MCF 10A (cell line): ENCODE results near the gene SIDT2. TPM values are rescaled to one million over a fixed set of nuclear protein-coding genes. Genes with fewer than 3 reads are reported as not detected.
"Not testable (repeated sequence)": the region's sequence is repeated elsewhere in the genome, so short reads cannot be mapped to it uniquely, and the experiment has no call there.

Source experiments
- Bru-seq: library from RNA; stranded (reverse); fragments of 400-500 nt; gene quantifications from one replicate; lab custom pipeline; 2021; lab: Mats Ljungman, UMichigan
- BruChase-seq, 2 experiments: library from RNA; stranded (reverse); fragments of 400-500 nt; gene quantifications; one replicate each; lab custom pipeline; 2021; lab: Mats Ljungman, UMichigan
- BruUV-seq: library from RNA; stranded (reverse); fragments of 400-500 nt; replicated peaks from 2 replicates; lab custom pipeline; 2021; lab: Mats Ljungman, UMichigan
- CTCF ChIA-PET: fragments of 300-600 bp; sonication (Branson Sonifier 250); formaldehyde crosslinking; extraction: SDS; loops from one replicate; lab custom pipeline; 2021; ENCODE audit warnings: antibody characterized with exemption, inconsistent platforms; lab: Yijun Ruan, JAX
- POLR2A ChIA-PET: fragments of 300-600, 350-650 bp; sonication (Branson Sonifier 250); formaldehyde crosslinking; extraction: SDS; loops from one replicate; lab custom pipeline; 2020; ENCODE audit warnings: antibody characterized with exemption, inconsistent platforms; lab: Yijun Ruan, JAX
- DNase-seq: peaks from one replicate; pipeline ENCODE4 v3.0.0-alpha.2; 2018; ENCODE audit not compliant: unreplicated experiment
- H3K27ac Mint-ChIP-seq: one replicate; pipeline ENCODE4 v1.8.0; 2022; ENCODE audit warnings: mild to moderate bottlenecking, low read depth, mixed read lengths; ENCODE audit not compliant: unreplicated experiment
- H3K27me3 Mint-ChIP-seq: one replicate; pipeline ENCODE4 v1.8.0; 2022; ENCODE audit warnings: mixed read lengths; ENCODE audit not compliant: insufficient read depth, unreplicated experiment
- H3K36me3 Mint-ChIP-seq: one replicate; pipeline ENCODE4 v1.8.0; 2022; ENCODE audit warnings: mild to moderate bottlenecking, moderate library complexity, mixed read lengths; ENCODE audit not compliant: insufficient read depth, unreplicated experiment
- H3K4me1 Mint-ChIP-seq: one replicate; pipeline ENCODE4 v1.8.0; 2022; ENCODE audit warnings: mixed read lengths; ENCODE audit not compliant: insufficient read depth, unreplicated experiment
- H3K4me3 Mint-ChIP-seq: one replicate; pipeline ENCODE4 v1.8.0; 2022; ENCODE audit warnings: mild to moderate bottlenecking, moderate library complexity, mixed read lengths; ENCODE audit not compliant: unreplicated experiment
- H3K9me3 Mint-ChIP-seq: one replicate; pipeline ENCODE4 v1.8.0; 2022; ENCODE audit warnings: mixed read lengths; ENCODE audit not compliant: unreplicated experiment
- intact Hi-C: fragments of 100-400 bp; cut with micrococcal nuclease; formaldehyde crosslinking; loops from 2 replicates; pipeline ENCODE4 v1.14.1; 2022
- long read RNA-seq: library from polyadenylated mRNA; stranded (forward); transcript quantifications from one replicate; pipeline ENCODE4 v2.0.0, GENCODE V29; 2022
- total RNA-seq: library from RNA; stranded (reverse); gene quantifications from 2 replicates; pipeline ENCODE4 v1.2.3, GENCODE V29; 2022
- TF ChIP-seq, protein P1 (sequence below): fragments of 200-600 bp; IDR thresholded peaks from one replicate; pipeline ENCODE4 v1.8.0; 2022; ENCODE audit warnings: antibody characterized with exemption, mild to moderate bottlenecking; ENCODE audit not compliant: unreplicated experiment

The SIDT2 gene
- total RNA-seq (17.5 and 18.4 TPM in 2 replicates), Bru-seq, nascent RNA (percentile 50 among the genes with signal in this experiment), BruChase-seq, experiment 1, labeled RNA remaining after a 6-hour chase (percentile 74 among the genes with signal in this experiment), BruChase-seq, experiment 2, labeled RNA remaining after a 2-hour chase (percentile 61 among the genes with signal in this experiment)
- long read RNA-seq, partial matches to known transcripts, result 9 of 13 reads
- long read RNA-seq, other reads (novel, unspliced or antisense), result 4 of 13 reads

DNA sequence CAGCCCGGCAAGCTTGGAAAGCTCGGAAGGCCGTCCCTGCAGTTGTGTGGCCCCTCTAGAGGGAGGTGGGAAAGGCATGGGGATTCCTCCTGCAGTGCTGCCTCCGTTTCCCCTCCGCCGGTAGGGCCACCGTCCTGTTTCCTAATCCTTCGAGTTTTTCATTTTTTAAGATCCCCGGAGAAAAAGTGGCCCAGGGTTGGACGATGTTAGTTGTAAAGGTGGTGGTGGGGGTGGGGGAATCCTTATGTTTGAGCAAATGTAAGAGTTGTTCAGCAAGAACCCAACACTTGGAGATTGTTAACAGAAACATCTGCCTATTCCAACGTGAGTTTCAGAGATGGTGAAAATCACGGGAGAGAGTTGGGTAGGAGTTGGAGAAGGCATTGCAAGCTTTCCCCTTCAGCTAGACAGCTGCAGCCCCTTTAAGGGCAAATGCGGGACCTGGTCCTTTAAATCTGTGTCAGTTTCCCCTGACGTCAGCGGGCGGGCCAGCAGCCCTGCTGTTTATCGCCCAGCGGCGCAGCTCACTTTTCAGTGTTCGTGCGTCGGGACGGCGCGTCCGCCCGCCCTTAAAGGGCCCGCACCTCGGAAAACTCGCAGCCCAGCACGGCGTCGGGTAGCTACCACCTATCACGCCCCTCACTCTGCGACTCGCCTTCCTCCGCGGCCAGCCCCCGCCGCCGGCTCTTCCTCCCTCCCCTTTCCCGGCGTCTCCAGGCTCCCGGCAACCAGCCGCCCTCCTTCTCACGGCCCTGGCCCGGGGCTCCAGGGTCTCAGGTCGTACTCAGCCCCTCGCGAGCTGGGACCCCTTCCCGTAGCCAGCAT is at the start of gene SIDT2:
Gene SIDT2 (plus strand): TSS at position 534 of the 825 bp plus-strand sequence. CDS start 521 bp downstream, outside the sequence.
- H3K4me1 Mint-ChIP-seq, result peaks cover 11% of the 10 kb centered on the region
- BruUV-seq, result no TSS peak
- intact Hi-C loops, result no loop called here
- peaks cover 7% of the 10 kb centered on the region for H3K36me3 Mint-ChIP-seq
- no peaks in the 10 kb centered on the region for H3K9me3 Mint-ChIP-seq
- H3K4me3 Mint-ChIP-seq, result peak within 1 kb of the TSS; percentile 90
- ChIA-PET POLR2A (interaction anchor here (1.1 to 4.2 kb wide), 13 partner anchors 10 to 150 kb away, joined by 3 to 83 read pairs (median 7); partner anchors contain the start of genes CEP164, PAFAH1B2, PCSK7 and RNF214), CTCF (interaction anchor here (0.7 to 4.7 kb wide), 6 partner anchors 27 to 342 kb away, joined by 3 to 34 read pairs (median 4); partner anchors contain the start of gene PCSK7)
- TF ChIP-seq, protein P1, sequence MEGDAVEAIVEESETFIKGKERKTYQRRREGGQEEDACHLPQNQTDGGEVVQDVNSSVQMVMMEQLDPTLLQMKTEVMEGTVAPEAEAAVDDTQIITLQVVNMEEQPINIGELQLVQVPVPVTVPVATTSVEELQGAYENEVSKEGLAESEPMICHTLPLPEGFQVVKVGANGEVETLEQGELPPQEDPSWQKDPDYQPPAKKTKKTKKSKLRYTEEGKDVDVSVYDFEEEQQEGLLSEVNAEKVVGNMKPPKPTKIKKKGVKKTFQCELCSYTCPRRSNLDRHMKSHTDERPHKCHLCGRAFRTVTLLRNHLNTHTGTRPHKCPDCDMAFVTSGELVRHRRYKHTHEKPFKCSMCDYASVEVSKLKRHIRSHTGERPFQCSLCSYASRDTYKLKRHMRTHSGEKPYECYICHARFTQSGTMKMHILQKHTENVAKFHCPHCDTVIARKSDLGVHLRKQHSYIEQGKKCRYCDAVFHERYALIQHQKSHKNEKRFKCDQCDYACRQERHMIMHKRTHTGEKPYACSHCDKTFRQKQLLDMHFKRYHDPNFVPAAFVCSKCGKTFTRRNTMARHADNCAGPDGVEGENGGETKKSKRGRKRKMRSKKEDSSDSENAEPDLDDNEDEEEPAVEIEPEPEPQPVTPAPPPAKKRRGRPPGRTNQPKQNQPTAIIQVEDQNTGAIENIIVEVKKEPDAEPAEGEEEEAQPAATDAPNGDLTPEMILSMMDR, result no peak
- peak; percentile 91 for DNase-seq
- H3K27me3 Mint-ChIP-seq, result no peaks in the 10 kb centered on the region
- H3K27ac Mint-ChIP-seq, result peak within 1 kb of the TSS; percentile 87

DNA sequence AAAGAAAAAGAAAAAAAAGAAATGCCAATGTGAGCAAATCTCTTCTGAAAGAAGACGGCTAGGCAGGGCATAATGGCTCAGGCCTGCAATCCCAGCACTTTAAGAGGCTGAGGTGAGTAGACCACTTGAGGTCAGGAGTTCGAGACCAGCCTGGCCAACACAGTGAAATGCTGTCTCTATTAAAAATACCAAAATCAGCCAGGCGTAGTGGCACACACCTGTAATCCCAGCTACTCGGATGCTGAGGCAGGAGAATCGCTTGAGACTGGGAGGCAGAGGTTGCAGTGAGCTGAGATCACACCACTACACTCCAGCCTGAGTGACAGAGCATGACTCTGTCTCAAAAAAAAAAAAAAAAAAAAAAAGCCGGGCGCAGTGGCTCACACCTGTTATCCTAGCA is 48.1 kb upstream of the SIDT2 start:
- H3K4me3 Mint-ChIP-seq, H3K4me1 Mint-ChIP-seq, DNase-seq, BruUV-seq, H3K27me3 Mint-ChIP-seq, H3K27ac Mint-ChIP-seq, H3K9me3 Mint-ChIP-seq, H3K36me3 Mint-ChIP-seq, POLR2A ChIA-PET: not testable (repeated sequence)
- intact Hi-C loops, result loop anchor here (5.0 kb wide), 1 partner anchor 77 kb away; no protein-coding TSS in a partner anchor
- CTCF ChIA-PET, result interaction anchor here (0.6 kb wide), 1 partner anchor 101 kb away, joined by 3 read pairs; no protein-coding TSS in a partner anchor

DNA sequence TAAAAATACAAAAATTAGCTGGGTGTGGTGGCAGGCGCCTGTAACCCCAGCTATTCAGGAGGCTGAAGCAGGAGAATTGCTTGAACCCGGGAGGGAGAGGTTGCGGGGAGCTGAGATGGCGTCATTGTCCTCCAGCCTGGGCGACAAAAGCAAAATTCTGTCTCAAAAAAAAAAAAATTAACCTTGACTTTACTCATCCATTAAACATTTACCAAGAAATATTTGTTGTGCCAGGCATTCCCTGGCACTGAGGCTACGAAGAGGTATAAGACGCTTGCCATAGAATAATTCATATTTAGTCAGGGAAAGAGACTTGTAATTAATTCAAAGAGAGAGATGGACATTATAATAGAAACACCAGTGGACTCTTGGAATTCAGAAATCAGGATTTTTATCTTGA is 47.7 kb upstream of the SIDT2 start:
- no peak for DNase-seq
- intact Hi-C loops, result loop anchor here (5.0 kb wide), 1 partner anchor 76 kb away; no protein-coding TSS in a partner anchor
- Mint-ChIP-seq H3K36me3 (peaks cover 6% of the 10 kb centered on the region), H3K27ac (no peak overlapping the region), H3K9me3 (no peaks in the 10 kb centered on the region), H3K4me1 (peaks cover 4% of the 10 kb centered on the region), H3K4me3 (no peak overlapping the region), H3K27me3 (no peaks in the 10 kb centered on the region)
- TF ChIP-seq, protein P1, result no peak
- ChIA-PET POLR2A (no interaction called here), CTCF (interaction anchor here (0.6 kb wide), 1 partner anchor 101 kb away, joined by 3 read pairs; no protein-coding TSS in a partner anchor)
- BruUV-seq, result no TSS peak

DNA sequence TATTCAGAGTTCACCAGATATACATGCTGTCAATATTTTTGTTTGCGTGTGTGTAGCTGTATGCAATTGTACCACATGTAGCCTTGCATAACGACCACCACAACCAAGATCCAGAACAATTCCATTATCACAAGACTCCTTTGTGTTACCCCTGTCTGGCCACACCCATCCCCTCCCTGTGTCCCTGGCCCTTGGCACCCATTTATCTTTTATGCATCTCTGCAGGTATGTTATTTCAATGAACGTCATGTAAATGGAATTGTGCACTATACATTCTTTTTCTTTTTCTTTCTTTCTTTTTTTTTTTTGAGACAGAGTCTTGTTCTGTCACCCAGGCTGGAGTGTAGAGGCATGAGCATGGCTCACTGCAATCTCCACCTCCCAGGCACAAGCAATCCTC is 44.1 kb upstream of the SIDT2 start:
- POLR2A ChIA-PET, result interaction anchor here (1.3 kb wide), 1 partner anchor 9 kb away, joined by 3 read pairs; no protein-coding TSS in a partner anchor
- H3K4me3 Mint-ChIP-seq, result no peak overlapping the region
- DNase-seq, result no peak
- CTCF ChIA-PET, result interaction anchor here (0.6 kb wide), 1 partner anchor 9 kb away, joined by 6 read pairs; no protein-coding TSS in a partner anchor
- intact Hi-C loops, result loop anchor here (5.0 kb wide), 1 partner anchor 73 kb away; no protein-coding TSS in a partner anchor
- H3K27me3 Mint-ChIP-seq, result no peaks in the 10 kb centered on the region
- no peaks in the 10 kb centered on the region for H3K9me3 Mint-ChIP-seq
- BruUV-seq, result no TSS peak
- H3K4me1 Mint-ChIP-seq, result peaks cover 4% of the 10 kb centered on the region
- H3K27ac Mint-ChIP-seq, result no peak overlapping the region
- TF ChIP-seq, protein P1, result no peak
- peaks cover 6% of the 10 kb centered on the region for H3K36me3 Mint-ChIP-seq

DNA sequence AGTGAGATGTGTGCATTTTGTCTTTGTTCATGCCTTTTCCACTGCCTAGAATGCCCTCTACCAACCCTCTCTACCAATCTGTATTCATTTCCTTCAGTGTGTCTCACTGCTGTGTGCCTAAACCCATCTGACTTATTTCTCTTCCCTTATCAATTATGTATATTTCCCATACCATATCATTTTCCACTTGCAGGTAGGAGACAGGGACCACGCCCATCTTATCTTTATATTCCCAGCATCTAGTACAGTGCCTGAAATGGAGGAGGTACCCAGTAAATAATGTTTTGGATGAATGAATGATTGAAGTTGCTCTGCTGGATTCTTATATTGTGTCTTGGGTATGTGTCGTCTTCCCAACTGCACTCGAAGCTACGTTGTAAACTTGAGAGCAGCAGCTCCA is 43.6 kb upstream of the SIDT2 start:
- intact Hi-C loops, result loop anchor here (5.0 kb wide), 1 partner anchor 72 kb away; no protein-coding TSS in a partner anchor
- DNase-seq, CTCF ChIA-PET, H3K27ac Mint-ChIP-seq, POLR2A ChIA-PET, H3K36me3 Mint-ChIP-seq, H3K9me3 Mint-ChIP-seq, H3K27me3 Mint-ChIP-seq, BruUV-seq, H3K4me3 Mint-ChIP-seq, H3K4me1 Mint-ChIP-seq: not testable (repeated sequence)

DNA sequence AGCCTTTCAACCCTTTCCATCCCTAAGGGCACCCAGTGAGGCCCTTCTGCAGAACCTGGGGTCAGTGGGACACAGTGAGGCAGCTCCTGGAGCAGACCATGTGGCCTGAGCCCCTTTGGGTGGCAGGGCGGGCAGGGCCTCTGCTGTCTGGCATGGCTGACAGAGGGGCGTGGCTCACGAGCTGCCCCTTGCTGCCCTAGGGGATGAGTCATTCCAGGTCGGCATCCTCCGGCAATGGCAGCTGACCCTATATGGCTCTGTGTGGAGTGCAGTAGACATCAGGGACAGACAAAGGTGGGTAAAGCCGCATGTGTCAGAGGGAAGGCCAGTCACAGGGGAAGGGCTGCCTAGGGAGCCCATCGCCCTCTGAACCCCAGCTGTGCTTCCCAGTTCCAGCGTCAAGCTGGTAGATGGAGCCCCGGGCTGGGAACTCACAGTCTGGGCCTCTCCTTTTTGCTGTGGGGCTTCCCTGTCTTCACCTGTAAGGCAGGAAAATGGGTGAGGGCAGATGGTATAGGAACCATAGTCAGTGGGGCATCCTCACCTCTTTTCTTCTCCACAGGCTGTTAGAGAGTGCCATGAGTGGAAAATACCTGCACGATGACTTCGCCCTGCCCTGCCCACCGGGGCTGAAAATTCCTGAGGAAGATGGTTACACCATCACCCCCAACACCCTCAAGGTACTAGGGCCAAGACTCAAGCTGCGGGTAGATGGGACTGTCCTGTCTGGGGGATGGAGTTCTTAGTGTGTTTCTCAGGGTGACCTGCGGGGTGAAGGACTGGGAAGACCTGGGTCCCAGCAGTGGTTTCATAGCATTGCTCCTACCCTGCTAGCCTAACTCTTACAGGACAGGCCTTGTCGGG is 41.1 kb upstream of the SIDT2 start:
- H3K36me3 Mint-ChIP-seq, H3K9me3 Mint-ChIP-seq, H3K4me3 Mint-ChIP-seq, POLR2A ChIA-PET, CTCF ChIA-PET, H3K4me1 Mint-ChIP-seq, intact Hi-C loops, BruUV-seq, H3K27ac Mint-ChIP-seq, H3K27me3 Mint-ChIP-seq, DNase-seq: not testable (repeated sequence)
